ENCODE data around the gene MIR17HG.

Gene MIR17HG

GRCh38 chr13:91400671-91401070, 53.2 kb downstream of the MIR17HG start:
- peak in 1 of 42 donors; percentile 10 for DNase-seq
- intact Hi-C loops (cut with DNase I) = no loop called here

DNA sequence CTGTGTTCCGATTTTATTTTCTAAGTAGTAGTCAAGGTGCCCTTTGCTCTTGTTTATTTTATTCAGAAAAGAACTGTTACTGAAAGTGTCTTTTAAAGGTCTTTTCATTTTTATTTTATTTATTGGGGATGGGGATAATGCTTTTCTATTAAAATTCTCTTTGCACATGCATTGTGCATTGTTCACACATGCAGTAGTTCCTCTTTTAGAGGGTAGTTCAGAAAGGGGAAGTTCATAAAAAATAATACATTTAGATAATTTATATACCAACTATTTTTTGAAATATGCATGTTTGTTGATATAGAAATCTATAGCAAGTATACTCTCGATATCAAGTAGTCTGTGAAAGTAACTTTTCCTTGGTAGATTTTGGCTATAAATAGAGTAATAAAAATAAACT, 54.4 kb downstream of the MIR17HG start:
- no peak for DNase-seq
- intact Hi-C loops (cut with DNase I) = no loop called here

Data from head of caudate nucleus (tissue), 42 donors.